Fibroblast of lung (primary cell): ENCODE measurements around the gene TTC1. TPM values are rescaled to one million over a fixed set of nuclear protein-coding genes. Genes with fewer than 3 reads are reported as not detected.
A peak's percentile ranks its signal among the peaks of the same experiment; 100 is the strongest.

ENCODE experiments used
- DNase-seq, 2 donors: peaks; one replicate each; pipeline versions ENCODE4 v3.0.0 to v3.0.0-alpha.2; 2010; ENCODE audit warnings: low read depth in 2 of 2
- H2AFZ ChIP-seq: 2 replicates; pipeline ENCODE4 v1.5.1; 2012; ENCODE audit warnings: low read length, control low read depth, inconsistent platforms
- H3K27ac ChIP-seq: 2 replicates; pipeline ENCODE4 v1.5.1; 2011; ENCODE audit warnings: low read length, control low read depth; ENCODE audit not compliant: insufficient read depth
- H3K27me3 ChIP-seq: 2 replicates; pipeline ENCODE4 v1.5.1; 2011; ENCODE audit warnings: mild to moderate bottlenecking, low read length; ENCODE audit not compliant: control insufficient read depth, insufficient read depth
- H3K36me3 ChIP-seq: 2 replicates; pipeline ENCODE4 v1.5.1; 2011; ENCODE audit warnings: low read length; ENCODE audit not compliant: control insufficient read depth, insufficient read depth
- H3K4me1 ChIP-seq: 2 replicates; pipeline ENCODE4 v1.5.1; 2011; ENCODE audit warnings: low read length; ENCODE audit not compliant: control insufficient read depth, insufficient read depth; ENCODE audit errors: extremely low read depth
- H3K4me2 ChIP-seq: 2 replicates; pipeline ENCODE4 v1.5.1; 2011; ENCODE audit warnings: low read length, control low read depth; ENCODE audit not compliant: insufficient read depth; ENCODE audit errors: extremely low read depth
- H3K4me3 ChIP-seq, 4 experiments: fragments of 200-600 bp in 1 of 4; sonication (generic) in 1 of 4; replicated peaks in 1 of 4; 2 replicates each; pipeline ENCODE4 v1.5.1; 2011 to 2016; ENCODE audit warnings: low read length in 4 of 4, low read depth in 3 of 4, mild to moderate bottlenecking in 3 of 4, control low read depth in 2 of 4, inconsistent platforms in 1 of 4, mixed read lengths in 1 of 4; ENCODE audit not compliant: insufficient read depth in 1 of 4; ENCODE audit errors: control extremely low read depth in 1 of 4
- H3K79me2 ChIP-seq: 2 replicates; pipeline ENCODE4 v1.5.1; 2012; ENCODE audit warnings: mild to moderate bottlenecking, low read length, inconsistent platforms; ENCODE audit not compliant: control insufficient read depth, insufficient read depth
- H3K9ac ChIP-seq: 2 replicates; pipeline ENCODE4 v1.5.1; 2011; ENCODE audit warnings: mild to moderate bottlenecking, low read length, control low read depth; ENCODE audit not compliant: insufficient read depth
- H3K9me3 ChIP-seq: 2 replicates; pipeline ENCODE4 v1.5.1; 2012; ENCODE audit warnings: low read depth, low read length; ENCODE audit not compliant: control insufficient read depth, insufficient read depth
- H4K20me1 ChIP-seq: 2 replicates; pipeline ENCODE4 v1.5.1; 2011; ENCODE audit warnings: low read length; ENCODE audit not compliant: control insufficient read depth, insufficient read depth; ENCODE audit errors: extremely low read depth
- EZH2 ChIP-seq: IDR thresholded peaks from 2 replicates; pipeline ENCODE4 v1.5.1; 2012; ENCODE audit warnings: low read length, control low read depth, mild to moderate bottlenecking; ENCODE audit errors: missing control alignments
- polyA plus RNA-seq, 2 donors: library from polyadenylated mRNA; depleted of rRNA in 1 of 2; stranded (reverse) in 1 of 2; unstranded in 1 of 2; fragments of >200 nt; gene quantifications; 2 replicates each; pipeline ENCODE4 v1.2.1, GENCODE V29; 2011 to 2012; ENCODE audit warnings: missing spikeins in 1 of 2
- total RNA-seq: library from RNA; depleted of rRNA; stranded (reverse); fragments of >200 nt; gene quantifications from 2 replicates; pipeline ENCODE4 v1.2.1, GENCODE V29; 2014
- TF ChIP-seq, protein P1 (sequence below), 2 donors: IDR thresholded peaks in 1 of 2; conservative IDR thresholded peaks in 1 of 2; 1 replicate in 1 of 2; 2 replicates in 1 of 2; pipeline ENCODE4 v1.5.1; 2011 to 2012; ENCODE audit warnings: low read length in 2 of 2, control low read depth in 1 of 2, inconsistent platforms in 1 of 2, low read depth in 1 of 2, mild to moderate bottlenecking in 1 of 2

TTC1 gene
- total and polyA plus RNA-seq, 2 donors (not counting 1 experiment from before 2014, with no cell fraction given) = 41.6 to 63.7 TPM

DNA sequence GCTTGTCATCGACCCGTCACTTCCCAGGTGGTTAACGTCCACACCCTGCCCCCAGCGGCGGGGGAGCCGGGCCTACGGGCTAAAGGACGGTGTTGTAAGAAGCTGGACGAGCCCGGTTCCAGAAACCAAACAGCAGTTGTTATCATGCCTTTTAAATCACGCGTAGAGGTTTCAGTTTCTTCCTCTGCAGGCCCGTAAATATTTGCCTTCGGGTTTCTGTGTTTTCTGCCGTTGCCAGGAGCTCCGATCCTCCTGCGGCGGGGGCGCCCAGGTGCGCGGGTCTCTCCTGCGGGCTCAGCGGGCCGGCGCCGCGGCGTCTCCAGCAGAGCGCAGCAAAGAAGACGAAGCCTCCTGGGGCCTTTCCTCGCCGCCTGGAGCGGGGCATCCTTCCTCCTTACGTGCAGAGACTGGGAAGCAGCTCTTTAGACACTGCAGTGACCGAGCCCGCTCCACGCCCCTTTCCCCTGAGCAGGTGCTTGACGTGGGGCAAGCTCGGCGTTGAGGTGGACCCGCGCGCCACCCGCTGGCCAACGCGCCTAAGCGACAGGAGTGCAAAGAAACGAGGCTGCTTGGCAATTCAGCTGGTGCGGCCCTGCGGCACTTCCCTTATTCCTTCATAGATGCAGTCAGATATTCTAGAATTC, 21.8 kb upstream of the TTC1 start:
- Histone ChIP-seq H3K27ac (no peak overlapping the region), H3K9me3 (no peaks in the 10 kb centered on the region), H3K9ac (no peak overlapping the region), H3K4me2 (peak overlapping the region; percentile 79), H3K4me3 (peak overlapping the region; percentile 40 to 64 (median 53)), H3K36me3 (no peaks in the 10 kb centered on the region), H3K27me3 (peaks cover 4% of the 10 kb centered on the region), H3K4me1 (no peaks in the 10 kb centered on the region), H2AFZ (peak overlapping the region; percentile 52), H3K79me2 (no peaks in the 10 kb centered on the region), H4K20me1 (no peaks in the 10 kb centered on the region)
- DNase-seq = peak; percentile 57 to 60
- TF ChIP-seq EZH2 = no peak
- TF ChIP-seq, protein P1, sequence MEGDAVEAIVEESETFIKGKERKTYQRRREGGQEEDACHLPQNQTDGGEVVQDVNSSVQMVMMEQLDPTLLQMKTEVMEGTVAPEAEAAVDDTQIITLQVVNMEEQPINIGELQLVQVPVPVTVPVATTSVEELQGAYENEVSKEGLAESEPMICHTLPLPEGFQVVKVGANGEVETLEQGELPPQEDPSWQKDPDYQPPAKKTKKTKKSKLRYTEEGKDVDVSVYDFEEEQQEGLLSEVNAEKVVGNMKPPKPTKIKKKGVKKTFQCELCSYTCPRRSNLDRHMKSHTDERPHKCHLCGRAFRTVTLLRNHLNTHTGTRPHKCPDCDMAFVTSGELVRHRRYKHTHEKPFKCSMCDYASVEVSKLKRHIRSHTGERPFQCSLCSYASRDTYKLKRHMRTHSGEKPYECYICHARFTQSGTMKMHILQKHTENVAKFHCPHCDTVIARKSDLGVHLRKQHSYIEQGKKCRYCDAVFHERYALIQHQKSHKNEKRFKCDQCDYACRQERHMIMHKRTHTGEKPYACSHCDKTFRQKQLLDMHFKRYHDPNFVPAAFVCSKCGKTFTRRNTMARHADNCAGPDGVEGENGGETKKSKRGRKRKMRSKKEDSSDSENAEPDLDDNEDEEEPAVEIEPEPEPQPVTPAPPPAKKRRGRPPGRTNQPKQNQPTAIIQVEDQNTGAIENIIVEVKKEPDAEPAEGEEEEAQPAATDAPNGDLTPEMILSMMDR (conservative IDR thresholded peaks at IDR 0.05 in 1 of 2, IDR thresholded peaks at IDR 0.05 in 1 of 2; ENCODE audit: low read depth in 1 of 2, low read length in 2 of 2) = peak; percentile 68 to 69

DNA sequence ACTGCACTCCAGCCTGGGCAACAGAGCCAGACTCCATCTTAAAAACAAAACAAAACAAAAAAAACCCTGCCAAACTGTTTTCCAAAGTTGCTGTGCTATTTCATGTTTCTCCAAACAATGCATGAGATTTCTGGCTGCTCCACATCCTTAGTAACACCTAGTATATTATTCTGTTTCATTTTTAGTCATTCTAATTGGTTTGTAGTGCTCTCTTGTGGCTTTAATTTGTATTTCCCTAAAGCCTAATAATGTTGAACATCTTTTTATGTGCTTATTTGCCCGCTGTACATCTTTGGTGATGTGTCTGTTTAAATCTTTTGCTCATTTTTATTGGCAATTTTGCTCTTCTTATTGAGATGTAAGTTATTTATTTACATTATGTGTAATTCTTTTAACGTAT, 18.4 kb upstream of the TTC1 start:
- TF ChIP-seq, protein P1 (conservative IDR thresholded peaks at IDR 0.05 in 1 of 2, IDR thresholded peaks at IDR 0.05 in 1 of 2; ENCODE audit: low read depth in 1 of 2, low read length in 2 of 2) = no peak
- no peak for TF ChIP-seq EZH2
- no peak overlapping the region for H3K4me2 ChIP-seq
- no peaks in the 10 kb centered on the region for H4K20me1 ChIP-seq
- DNase-seq = peak in 1 of 2 donors; percentile 29
- no peaks in the 10 kb centered on the region for H3K9me3 ChIP-seq
- H3K79me2 ChIP-seq = no peaks in the 10 kb centered on the region
- peaks cover 4% of the 10 kb centered on the region for H3K27me3 ChIP-seq
- H3K4me3 ChIP-seq = no peak overlapping the region
- H3K9ac ChIP-seq = no peak overlapping the region
- no peaks in the 10 kb centered on the region for H3K4me1 ChIP-seq
- H3K36me3 ChIP-seq = no peaks in the 10 kb centered on the region
- no peak overlapping the region for H2AFZ ChIP-seq
- no peak overlapping the region for H3K27ac ChIP-seq

DNA sequence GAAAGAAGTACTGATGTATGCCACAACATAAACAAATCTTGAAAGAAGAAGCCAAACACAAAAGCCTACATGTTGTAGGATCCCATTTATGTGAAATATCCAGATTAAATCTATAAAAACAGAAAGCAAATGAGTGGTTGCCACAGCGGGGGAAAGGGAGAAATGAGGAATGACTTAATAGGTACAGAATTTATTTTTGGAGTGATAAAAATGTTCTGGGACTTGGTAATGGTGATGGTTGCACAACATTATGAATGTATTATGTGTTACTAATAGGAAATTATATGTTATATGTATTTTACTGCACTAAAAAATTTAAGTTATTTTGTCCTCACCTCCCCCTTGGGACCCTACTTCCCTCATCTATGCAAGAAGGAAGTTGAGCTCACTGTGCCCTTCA, 16.4 kb upstream of the TTC1 start:
- Histone ChIP-seq H3K36me3 (no peaks in the 10 kb centered on the region), H4K20me1 (no peaks in the 10 kb centered on the region), H3K9me3 (no peaks in the 10 kb centered on the region), H3K79me2 (no peaks in the 10 kb centered on the region), H3K4me1 (no peaks in the 10 kb centered on the region), H3K4me2 (no peak overlapping the region), H3K4me3 (no peak overlapping the region), H3K27me3 (peaks cover 4% of the 10 kb centered on the region), H3K27ac (no peak overlapping the region), H2AFZ (no peak overlapping the region), H3K9ac (no peak overlapping the region)
- DNase-seq = no peak
- TF ChIP-seq EZH2 = no peak
- TF ChIP-seq, protein P1 (conservative IDR thresholded peaks at IDR 0.05 in 1 of 2, IDR thresholded peaks at IDR 0.05 in 1 of 2; ENCODE audit: low read depth in 1 of 2, low read length in 2 of 2) = no peak
